Measurements from ENCODE around the gene MAP9. TPM values are rescaled to one million over a fixed set of nuclear protein-coding genes. Genes with fewer than 3 reads are reported as not detected.
A peak's percentile ranks its signal among the peaks of the same experiment; 100 is the strongest.

Gene MAP9
- polyA plus RNA-seq, 1 experiment, result 13.9 TPM

- CTCF ChIA-PET, result interaction anchor here (0.6 to 8.0 kb wide), 51 partner anchors 10 to 1565 kb away, joined by 3 to 103 read pairs (median 4); partner anchors contain the start of genes CTSO and GUCY1B1
- TF ChIP-seq, protein P1, sequence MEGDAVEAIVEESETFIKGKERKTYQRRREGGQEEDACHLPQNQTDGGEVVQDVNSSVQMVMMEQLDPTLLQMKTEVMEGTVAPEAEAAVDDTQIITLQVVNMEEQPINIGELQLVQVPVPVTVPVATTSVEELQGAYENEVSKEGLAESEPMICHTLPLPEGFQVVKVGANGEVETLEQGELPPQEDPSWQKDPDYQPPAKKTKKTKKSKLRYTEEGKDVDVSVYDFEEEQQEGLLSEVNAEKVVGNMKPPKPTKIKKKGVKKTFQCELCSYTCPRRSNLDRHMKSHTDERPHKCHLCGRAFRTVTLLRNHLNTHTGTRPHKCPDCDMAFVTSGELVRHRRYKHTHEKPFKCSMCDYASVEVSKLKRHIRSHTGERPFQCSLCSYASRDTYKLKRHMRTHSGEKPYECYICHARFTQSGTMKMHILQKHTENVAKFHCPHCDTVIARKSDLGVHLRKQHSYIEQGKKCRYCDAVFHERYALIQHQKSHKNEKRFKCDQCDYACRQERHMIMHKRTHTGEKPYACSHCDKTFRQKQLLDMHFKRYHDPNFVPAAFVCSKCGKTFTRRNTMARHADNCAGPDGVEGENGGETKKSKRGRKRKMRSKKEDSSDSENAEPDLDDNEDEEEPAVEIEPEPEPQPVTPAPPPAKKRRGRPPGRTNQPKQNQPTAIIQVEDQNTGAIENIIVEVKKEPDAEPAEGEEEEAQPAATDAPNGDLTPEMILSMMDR (IDR thresholded peaks at IDR 0.05; ENCODE audit: low read depth, low read length), result peak; percentile 49
- Histone ChIP-seq H3K27ac (ENCODE audit: low read depth, low read length) (no peak overlapping the region), H3K9me3 (ENCODE audit: control insufficient read depth, insufficient read depth, low read length) (no peaks in the 10 kb centered on the region), H3K4me3 (ENCODE audit: low read depth, low read length) (no peak overlapping the region), H3K27me3 (ENCODE audit: control insufficient read depth, insufficient read depth, low read length) (no peaks in the 10 kb centered on the region)
- POLR2A ChIA-PET, result interaction anchor here (1.1 to 2.1 kb wide), 2 partner anchors 375 to 550 kb away, joined by 4 to 5 read pairs; partner anchors contain the start of gene CTSO
- no peak for DNase-seq (ENCODE audit: low read depth, low spot score)
Measured at GRCh38 chr4:155403886-155404285, 27.1 kb upstream of the MAP9 start.

DNA sequence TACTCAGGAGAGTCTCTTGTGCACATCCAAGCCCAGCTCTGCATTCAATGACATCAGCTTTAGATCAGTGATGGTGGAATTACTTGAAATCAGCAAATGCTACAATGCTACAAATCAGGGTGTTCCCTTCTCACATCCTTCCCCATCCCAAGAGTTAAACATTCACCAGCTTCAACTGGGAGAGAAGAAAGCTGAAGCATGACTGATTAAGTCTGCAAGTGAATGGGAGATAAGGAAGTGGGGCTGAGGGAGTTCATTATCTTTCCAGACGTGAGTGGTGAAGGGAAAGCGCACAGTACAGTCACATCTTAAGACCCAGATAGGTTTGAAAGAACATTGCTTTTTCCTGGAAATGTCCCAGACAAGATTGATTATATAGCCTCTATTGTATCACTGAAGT lies 26.2 kb upstream of the MAP9 start:
- CTCF ChIA-PET, result interaction anchor here (1.2 to 8.0 kb wide), 10 partner anchors 12 to 560 kb away, joined by 4 to 103 read pairs (median 12); partner anchors contain the start of gene CTSO

DNA sequence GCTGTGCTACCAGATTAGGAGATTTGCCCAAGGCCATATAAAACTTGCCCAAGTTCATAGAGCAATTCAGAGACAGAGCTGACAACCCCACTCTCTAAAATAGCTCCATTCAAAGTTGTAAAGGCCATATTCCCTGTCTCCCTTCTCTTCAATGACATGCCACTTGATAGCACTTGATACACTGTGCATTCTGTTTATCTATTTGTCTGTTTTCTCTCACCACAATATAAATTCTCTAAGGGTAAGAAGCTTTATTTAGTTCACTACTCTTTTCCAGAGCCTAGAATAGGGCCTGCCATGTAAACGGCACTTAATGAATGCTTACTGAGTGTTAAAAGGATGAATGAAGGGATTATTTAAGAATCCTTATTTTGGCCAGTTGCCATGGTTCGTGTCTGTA lies 24.1 kb upstream of the MAP9 start:
- H3K27me3 ChIP-seq (ENCODE audit: control insufficient read depth, insufficient read depth, low read length), result peaks cover 2% of the 10 kb centered on the region
- H3K4me3 ChIP-seq (ENCODE audit: low read depth, low read length), result no peak overlapping the region
- ChIA-PET POLR2A (no interaction called here), CTCF (interaction anchor here (1.7 to 8.0 kb wide), 3 partner anchors 386 to 552 kb away, joined by 4 to 103 read pairs (median 18); partner anchors contain the start of gene CTSO)
- no peak for DNase-seq (ENCODE audit: low read depth, low spot score)
- TF ChIP-seq, protein P1 (IDR thresholded peaks at IDR 0.05; ENCODE audit: low read depth, low read length), result no peak
- H3K27ac ChIP-seq (ENCODE audit: low read depth, low read length), result no peak overlapping the region
- no peaks in the 10 kb centered on the region for H3K9me3 ChIP-seq (ENCODE audit: control insufficient read depth, insufficient read depth, low read length)

More for the DNA sequence above, 26.2 kb upstream of the MAP9 start:
- no peak for DNase-seq (ENCODE audit: low read depth, low spot score)
- no peaks in the 10 kb centered on the region for H3K27me3 ChIP-seq (ENCODE audit: control insufficient read depth, insufficient read depth, low read length)
- no peak overlapping the region for H3K4me3 ChIP-seq (ENCODE audit: low read depth, low read length)
- H3K27ac ChIP-seq (ENCODE audit: low read depth, low read length), result no peak overlapping the region
- POLR2A ChIA-PET, result no interaction called here
- TF ChIP-seq, protein P1 (IDR thresholded peaks at IDR 0.05; ENCODE audit: low read depth, low read length), result no peak
- H3K9me3 ChIP-seq (ENCODE audit: control insufficient read depth, insufficient read depth, low read length), result no peaks in the 10 kb centered on the region

DNA sequence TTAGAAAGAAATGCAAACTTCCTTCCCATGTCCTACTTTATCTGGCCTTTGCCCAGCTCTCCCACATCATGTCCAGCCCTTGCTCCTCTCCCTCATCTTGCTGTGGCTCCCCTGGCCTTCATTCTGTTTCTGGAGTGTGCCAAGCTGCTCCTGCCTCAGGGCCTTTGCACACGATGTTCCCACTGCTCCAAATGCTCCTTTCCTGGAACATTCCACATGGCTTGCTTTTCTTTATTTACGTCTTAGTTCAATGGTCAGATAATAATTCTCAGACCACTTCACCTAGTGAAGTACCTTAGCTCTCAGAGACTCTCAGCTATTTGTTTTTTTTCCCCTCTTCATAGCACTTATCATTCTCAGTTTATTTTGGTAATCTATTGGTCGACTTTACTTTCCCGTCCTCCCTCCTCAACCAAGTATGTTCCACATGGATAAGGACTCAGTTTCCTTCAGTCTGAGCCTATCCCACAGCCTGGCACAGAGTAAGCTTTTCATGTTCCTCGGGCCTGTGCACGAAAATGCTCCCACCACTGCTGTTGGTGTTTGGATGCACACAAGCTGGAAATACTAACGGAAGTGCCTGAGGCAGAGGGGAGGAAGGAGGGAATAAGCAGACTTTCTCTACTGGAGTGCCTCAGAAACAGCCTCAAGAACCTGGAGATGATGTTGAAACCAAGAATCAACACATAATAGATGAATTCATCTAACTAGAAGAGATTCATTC lies 23.4 kb upstream of the MAP9 start:
- DNase-seq (ENCODE audit: low read depth, low spot score), result no peak
- TF ChIP-seq, protein P1 (IDR thresholded peaks at IDR 0.05; ENCODE audit: low read depth, low read length), result no peak
- no peak overlapping the region for H3K27ac ChIP-seq (ENCODE audit: low read depth, low read length)
- H3K27me3 ChIP-seq (ENCODE audit: control insufficient read depth, insufficient read depth, low read length), result peaks cover 2% of the 10 kb centered on the region
- ChIA-PET CTCF (interaction anchor here (1.7 to 8.0 kb wide), 3 partner anchors 387 to 552 kb away, joined by 4 to 103 read pairs (median 18); partner anchors contain the start of gene CTSO), POLR2A (no interaction called here)
- no peak overlapping the region for H3K4me3 ChIP-seq (ENCODE audit: low read depth, low read length)
- no peaks in the 10 kb centered on the region for H3K9me3 ChIP-seq (ENCODE audit: control insufficient read depth, insufficient read depth, low read length)

All from AG04450 (cell line).